Keratinocyte (primary cell): ENCODE data around the gene MYLK3. TPM values are rescaled to one million over a fixed set of nuclear protein-coding genes. Genes with fewer than 3 reads are reported as not detected.

Source experiments
- DNase-seq: peaks from one replicate; pipeline ENCODE4 v3.0.0-alpha.2; 2011; ENCODE audit warnings: low read depth, missing footprints, low spot score
- FAIRE-seq: peaks from 2 replicates; lab custom pipeline; 2011; peaks lifted over from hg19 to GRCh38; lab: Jason Lieb, UNC
- H2AFZ ChIP-seq: 2 replicates; pipeline ENCODE4 v1.6.0; 2012; ENCODE audit warnings: low read length, control low read depth, inconsistent platforms; ENCODE audit not compliant: control insufficient read depth
- H3K27ac ChIP-seq: 2 replicates; pipeline ENCODE4 v1.5.1; 2011; ENCODE audit warnings: low read length; ENCODE audit not compliant: control insufficient read depth, insufficient read depth
- H3K27me3 ChIP-seq: 3 replicates; pipeline ENCODE4 v1.6.0; 2011; ENCODE audit warnings: low read length; ENCODE audit not compliant: control insufficient read depth, insufficient read depth; ENCODE audit errors: extremely low read depth
- H3K36me3 ChIP-seq, 2 experiments: 2 replicates in 1 of 2; 3 replicates in 1 of 2; pipeline ENCODE4 v1.5.1; 2011; ENCODE audit warnings: low read length in 2 of 2, mild to moderate bottlenecking in 1 of 2; ENCODE audit not compliant: control insufficient read depth in 2 of 2, insufficient read depth in 2 of 2; ENCODE audit errors: extremely low read depth in 1 of 2
- H3K4me1 ChIP-seq: 3 replicates; pipeline ENCODE4 v1.5.1; 2011; ENCODE audit warnings: low read length; ENCODE audit not compliant: control insufficient read depth, insufficient read depth; ENCODE audit errors: extremely low read depth
- H3K4me2 ChIP-seq: 3 replicates; pipeline ENCODE4 v1.6.0; 2011; ENCODE audit warnings: low read depth, low read length; ENCODE audit not compliant: control insufficient read depth, insufficient read depth; ENCODE audit errors: extremely low read depth
- H3K4me3 ChIP-seq, 3 experiments: fragments of 200-600 bp in 1 of 3; sonication (generic) in 1 of 3; 2 replicates in 2 of 3; 3 replicates in 1 of 3; pipeline ENCODE4 v1.5.1; 2011 to 2016; ENCODE audit warnings: low read length in 3 of 3, mild to moderate bottlenecking in 3 of 3, control low read depth in 2 of 3, inconsistent platforms in 1 of 3, low read depth in 1 of 3, mixed read lengths in 1 of 3, mixed run types in 1 of 3, moderate library complexity in 1 of 3; ENCODE audit not compliant: control insufficient read depth in 2 of 3, insufficient read depth in 2 of 3; ENCODE audit errors: extremely low read depth in 1 of 3
- H3K79me2 ChIP-seq: 2 replicates; pipeline ENCODE4 v1.6.0; 2012; ENCODE audit warnings: low read length; ENCODE audit not compliant: control insufficient read depth, insufficient read depth
- H3K9ac ChIP-seq: 3 replicates; pipeline ENCODE4 v1.6.0; 2011; ENCODE audit warnings: low read length; ENCODE audit not compliant: control insufficient read depth, insufficient read depth; ENCODE audit errors: extremely low read depth
- H3K9me1 ChIP-seq: 3 replicates; pipeline ENCODE4 v1.6.0; 2011; ENCODE audit warnings: low read length; ENCODE audit not compliant: control insufficient read depth, insufficient read depth; ENCODE audit errors: extremely low read depth
- H3K9me3 ChIP-seq: 2 replicates; pipeline ENCODE4 v1.5.1; 2012; ENCODE audit warnings: low read depth, low read length; ENCODE audit not compliant: control insufficient read depth
- H4K20me1 ChIP-seq: 3 replicates; pipeline ENCODE4 v1.6.0; 2011; ENCODE audit warnings: low read length; ENCODE audit not compliant: control insufficient read depth, insufficient read depth; ENCODE audit errors: extremely low read depth
- CTCF ChIP-seq, 3 experiments: IDR thresholded peaks in 1 of 3; conservative IDR thresholded peaks in 1 of 3; optimal IDR thresholded peaks in 1 of 3; 2 replicates in 2 of 3; 3 replicates in 1 of 3; pipeline versions ENCODE3 to v1.5.1; 2011; ENCODE audit warnings: low read length in 3 of 3, mild to moderate bottlenecking in 3 of 3, moderate library complexity in 2 of 3, control low read depth in 1 of 3, inconsistent platforms in 1 of 3; ENCODE audit not compliant: insufficient read depth in 2 of 3; ENCODE audit errors: extremely low read depth in 1 of 3
- EZH2 ChIP-seq: IDR thresholded peaks from one replicate; pipeline ENCODE4 v1.6.1; 2012; ENCODE audit warnings: inconsistent platforms, mild to moderate bottlenecking, low read length, moderate library complexity
- dilution Hi-C: fragments of 300-500 bp; cut with MboI; formaldehyde crosslinking; loops from one replicate; pipeline ENCODE4 v1.7.0; 2020; ENCODE audit warnings: low sequenced_read_pairs; ENCODE audit not compliant: extremely low pct_ligation_motif_present
- polyA plus RNA-seq, 5 experiments: library from polyadenylated mRNA; depleted of rRNA in 3 of 5; stranded (reverse) in 3 of 5; stranded (forward) in 1 of 5; unstranded in 1 of 5; fragments of >200 nt; gene quantifications; 1 replicate in 1 of 5; 2 replicates in 3 of 5; 3 replicates in 1 of 5; pipeline versions ENCODE4 v1.2.1 to v1.2.3, GENCODE V29; 2011 to 2012; ENCODE audit warnings: missing spikeins in 2 of 5, low read depth in 1 of 5, low replicate concordance in 1 of 5

The MYLK3 gene
- polyA plus RNA-seq, 1 donor (not counting 4 experiments of a cell fraction or from before 2014, with no cell fraction given) = 0.03 TPM

DNA sequence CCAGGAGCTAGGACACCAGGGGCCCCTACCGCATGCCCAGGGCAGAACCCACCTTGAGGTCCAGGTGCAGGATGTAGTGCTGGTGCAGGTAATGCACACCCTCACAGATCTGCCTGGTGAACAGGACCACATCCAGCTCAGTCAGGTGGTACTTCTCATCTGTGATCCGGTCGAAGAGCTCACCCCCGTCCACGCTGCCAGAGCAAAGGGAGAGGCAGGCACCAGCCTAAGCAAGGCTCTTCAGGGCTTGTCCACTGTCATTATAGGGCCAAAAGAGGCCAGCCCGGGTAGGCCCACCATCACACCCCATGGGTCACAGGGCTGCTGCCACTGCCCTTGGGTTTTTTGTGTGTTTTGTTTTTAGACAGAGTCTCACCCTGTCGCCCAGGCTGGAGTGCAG lies 21.0 kb downstream of the MYLK3 start:
- Histone ChIP-seq H3K79me2 (no peaks in the 10 kb centered on the region), H2AFZ (no peak overlapping the region), H3K27ac (no peak overlapping the region), H3K4me3 (no peak overlapping the region), H3K4me1 (no peaks in the 10 kb centered on the region), H3K9me3 (no peaks in the 10 kb centered on the region), H3K36me3 (no peaks in the 10 kb centered on the region), H3K27me3 (no peaks in the 10 kb centered on the region), H4K20me1 (no peaks in the 10 kb centered on the region), H3K9me1 (no peaks in the 10 kb centered on the region), H3K4me2 (no peak overlapping the region), H3K9ac (no peak overlapping the region)
- dilution Hi-C loops = no loop called here
- FAIRE-seq = no peak
- DNase-seq = no peak
- TF ChIP-seq CTCF (optimal IDR thresholded peaks at IDR 0.05 in 1 of 3, IDR thresholded peaks at IDR 0.05 in 1 of 3, conservative IDR thresholded peaks at IDR 0.05 in 1 of 3; ENCODE audit: extremely low read depth in 1 of 3, insufficient read depth in 2 of 3, low read length in 3 of 3) (no peak), EZH2 (no peak)

GRCh38 chr16:46721885-46722284 lies 26.3 kb downstream of the MYLK3 start:
- H3K79me2 ChIP-seq = no peaks in the 10 kb centered on the region
- H3K36me3 ChIP-seq = no peaks in the 10 kb centered on the region
- no peak overlapping the region for H3K9ac ChIP-seq
- no peak for FAIRE-seq
- H3K4me3 ChIP-seq = no peak overlapping the region
- no peaks in the 10 kb centered on the region for H3K27me3 ChIP-seq
- DNase-seq = no peak
- TF ChIP-seq EZH2 (no peak), CTCF (optimal IDR thresholded peaks at IDR 0.05 in 1 of 3, IDR thresholded peaks at IDR 0.05 in 1 of 3, conservative IDR thresholded peaks at IDR 0.05 in 1 of 3; ENCODE audit: extremely low read depth in 1 of 3, insufficient read depth in 2 of 3, low read length in 3 of 3) (no peak)
- no peak overlapping the region for H3K4me2 ChIP-seq
- no peaks in the 10 kb centered on the region for H3K9me3 ChIP-seq
- no peaks in the 10 kb centered on the region for H3K4me1 ChIP-seq
- H2AFZ ChIP-seq = no peak overlapping the region
- H3K9me1 ChIP-seq = no peaks in the 10 kb centered on the region
- dilution Hi-C loops = no loop called here
- no peak overlapping the region for H3K27ac ChIP-seq
- no peaks in the 10 kb centered on the region for H4K20me1 ChIP-seq
